ENCODE measurements around the gene PCNP.
"Not testable (repeated sequence)": the region's sequence is repeated elsewhere in the genome, so short reads cannot be mapped to it uniquely, and the experiment has no call there.

Gene PCNP

DNA sequence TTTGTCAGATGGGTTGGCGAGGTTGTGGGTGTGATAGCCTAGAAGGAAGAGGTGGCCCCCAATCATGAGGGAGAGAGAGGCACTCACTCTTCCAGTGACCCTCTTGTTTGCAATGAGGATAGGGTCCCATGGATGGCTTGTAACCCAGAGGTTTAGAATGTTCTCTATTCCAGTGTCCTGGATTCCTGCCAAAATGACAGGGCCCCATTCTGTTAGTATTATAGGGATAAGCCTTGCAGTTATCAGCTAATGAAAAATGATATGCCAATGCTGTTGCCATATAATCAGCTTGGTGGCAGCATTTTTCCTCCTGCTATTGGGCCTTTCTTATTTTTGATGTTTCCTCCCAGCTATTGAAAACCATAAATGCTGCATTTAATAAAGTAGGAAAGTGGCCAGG is 37.7 kb upstream of the PCNP start:
- ChIA-PET CTCF (no interaction called here), POLR2A (no interaction called here)
- no peaks in the 10 kb centered on the region for H3K36me3 ChIP-seq (ENCODE audit: control insufficient read depth in 2 of 2, insufficient read depth in 1 of 2, low read length in 2 of 2)
- H3K4me3 ChIP-seq (ENCODE audit: low read depth, low read length), result no peak overlapping the region
- TF ChIP-seq ZNF266 (tag by site-specific recombination; IDR thresholded peaks at IDR 0.05; ENCODE audit: low read depth), result no peak
- no peak for TF ChIP-seq ZNF138 (tag by site-specific recombination; IDR thresholded peaks at IDR 0.05; ENCODE audit: borderline replicate concordance)
- no peak for TF ChIP-seq ZNF155 (tag by site-specific recombination; IDR thresholded peaks at IDR 0.05)
- TF ChIP-seq TRIM28 (IDR thresholded peaks at IDR 0.05; ENCODE audit: borderline replicate concordance, low read length), result no peak
- no peak for TF ChIP-seq ZNF16 (tag by site-specific recombination; IDR thresholded peaks at IDR 0.05; ENCODE audit: low read depth)
- no peak for TF ChIP-seq PRDM1 (tag by site-specific recombination; IDR thresholded peaks at IDR 0.05)
- no peak for TF ChIP-seq ZNF184 (tag by site-specific recombination; IDR thresholded peaks at IDR 0.05)
- no peak for TF ChIP-seq GLIS1 (tag by site-specific recombination; IDR thresholded peaks at IDR 0.05)
- no peak for TF ChIP-seq SALL2 (tag by site-specific recombination; IDR thresholded peaks at IDR 0.05; ENCODE audit: borderline replicate concordance)
- no peak for TF ChIP-seq WT1 (tag by site-specific recombination; IDR thresholded peaks at IDR 0.05)
- no peak for TF ChIP-seq ZNF660 (tag by site-specific recombination; IDR thresholded peaks at IDR 0.05)
- TF ChIP-seq, protein P1, sequence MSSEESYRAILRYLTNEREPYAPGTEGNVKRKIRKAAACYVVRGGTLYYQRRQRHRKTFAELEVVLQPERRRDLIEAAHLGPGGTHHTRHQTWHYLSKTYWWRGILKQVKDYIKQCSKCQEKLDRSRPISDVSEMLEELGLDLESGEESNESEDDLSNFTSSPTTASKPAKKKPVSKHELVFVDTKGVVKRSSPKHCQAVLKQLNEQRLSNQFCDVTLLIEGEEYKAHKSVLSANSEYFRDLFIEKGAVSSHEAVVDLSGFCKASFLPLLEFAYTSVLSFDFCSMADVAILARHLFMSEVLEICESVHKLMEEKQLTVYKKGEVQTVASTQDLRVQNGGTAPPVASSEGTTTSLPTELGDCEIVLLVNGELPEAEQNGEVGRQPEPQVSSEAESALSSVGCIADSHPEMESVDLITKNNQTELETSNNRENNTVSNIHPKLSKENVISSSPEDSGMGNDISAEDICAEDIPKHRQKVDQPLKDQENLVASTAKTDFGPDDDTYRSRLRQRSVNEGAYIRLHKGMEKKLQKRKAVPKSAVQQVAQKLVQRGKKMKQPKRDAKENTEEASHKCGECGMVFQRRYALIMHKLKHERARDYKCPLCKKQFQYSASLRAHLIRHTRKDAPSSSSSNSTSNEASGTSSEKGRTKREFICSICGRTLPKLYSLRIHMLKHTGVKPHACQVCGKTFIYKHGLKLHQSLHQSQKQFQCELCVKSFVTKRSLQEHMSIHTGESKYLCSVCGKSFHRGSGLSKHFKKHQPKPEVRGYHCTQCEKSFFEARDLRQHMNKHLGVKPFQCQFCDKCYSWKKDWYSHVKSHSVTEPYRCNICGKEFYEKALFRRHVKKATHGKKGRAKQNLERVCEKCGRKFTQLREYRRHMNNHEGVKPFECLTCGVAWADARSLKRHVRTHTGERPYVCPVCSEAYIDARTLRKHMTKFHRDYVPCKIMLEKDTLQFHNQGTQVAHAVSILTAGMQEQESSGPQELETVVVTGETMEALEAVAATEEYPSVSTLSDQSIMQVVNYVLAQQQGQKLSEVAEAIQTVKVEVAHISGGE (tag by site-specific recombination; conservative IDR thresholded peaks at IDR 0.05; ENCODE audit: low read depth), result no peak
- no peak for TF ChIP-seq SP3 (tag by site-specific recombination; IDR thresholded peaks at IDR 0.05)
- no peak for TF ChIP-seq ZNF514 (tag by site-specific recombination; IDR thresholded peaks at IDR 0.05)
- TF ChIP-seq ZNF558 (tag by site-specific recombination; IDR thresholded peaks at IDR 0.05), result no peak
- H3K4me1 ChIP-seq (ENCODE audit: control insufficient read depth, insufficient read depth, low read length), result no peaks in the 10 kb centered on the region
- no peak overlapping the region for H3K27ac ChIP-seq (ENCODE audit: extremely low read depth, low read depth, low read length)
- H3K9me3 ChIP-seq (ENCODE audit: control insufficient read depth, insufficient read depth, low read depth, low read length), result no peaks in the 10 kb centered on the region

DNA sequence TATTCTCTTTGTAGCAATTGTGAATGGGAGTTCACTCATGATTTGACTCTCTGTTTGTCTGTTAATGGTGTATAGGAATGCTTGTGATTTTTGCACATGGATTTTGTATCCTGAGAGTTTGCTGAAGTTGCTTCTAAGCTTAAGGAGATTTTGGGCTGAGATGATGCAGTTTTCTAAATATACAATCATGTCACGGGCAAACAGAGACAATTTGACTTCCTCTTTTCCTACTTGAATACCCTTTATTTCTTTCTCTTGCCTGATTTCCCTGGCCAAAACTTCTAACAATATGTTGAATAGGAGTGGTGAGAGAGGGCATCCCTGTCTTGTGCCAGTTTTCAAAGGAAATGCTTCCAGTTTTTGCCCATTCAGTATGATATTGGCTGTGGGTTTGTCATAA is 37.0 kb upstream of the PCNP start:
- H3K4me3 ChIP-seq (ENCODE audit: low read depth, low read length); H3K36me3 ChIP-seq (ENCODE audit: control insufficient read depth in 2 of 2, insufficient read depth in 1 of 2, low read length in 2 of 2); H3K9me3 ChIP-seq (ENCODE audit: control insufficient read depth, insufficient read depth, low read depth, low read length); POLR2A ChIA-PET; H3K4me1 ChIP-seq (ENCODE audit: control insufficient read depth, insufficient read depth, low read length); CTCF ChIA-PET; H3K27ac ChIP-seq (ENCODE audit: extremely low read depth, low read depth, low read length): not testable (repeated sequence)

DNA sequence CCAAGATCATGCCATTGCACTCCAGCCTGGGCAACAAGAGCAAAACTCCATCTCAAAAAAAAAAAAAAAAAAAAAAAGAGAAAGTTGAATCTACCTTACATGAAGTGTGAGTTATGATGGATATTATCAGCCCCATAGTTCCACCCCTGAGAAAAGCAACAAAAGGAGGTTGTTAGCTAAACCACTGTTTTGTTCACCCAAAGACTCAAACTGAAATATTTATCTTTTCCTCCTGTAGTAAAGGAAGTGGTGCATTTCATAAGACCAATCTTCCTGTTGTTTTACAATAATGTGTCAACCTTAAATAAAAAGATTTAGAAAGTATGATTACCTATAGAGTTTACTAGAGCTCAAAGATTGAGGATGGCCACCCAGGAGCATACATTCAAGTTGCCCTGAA is 31.0 kb upstream of the PCNP start:
- H3K4me1 ChIP-seq (ENCODE audit: control insufficient read depth, insufficient read depth, low read length), result no peaks in the 10 kb centered on the region
- no peaks in the 10 kb centered on the region for H3K36me3 ChIP-seq (ENCODE audit: control insufficient read depth in 2 of 2, insufficient read depth in 1 of 2, low read length in 2 of 2)
- TF ChIP-seq ZBTB17 (tag by site-specific recombination; IDR thresholded peaks at IDR 0.05) (no peak), ZNF624 (tag by site-specific recombination; IDR thresholded peaks at IDR 0.05) (no peak), GLIS1 (tag by site-specific recombination; IDR thresholded peaks at IDR 0.05) (no peak), ZNF175 (tag by site-specific recombination; IDR thresholded peaks at IDR 0.05) (no peak), ZNF555 (tag by site-specific recombination; conservative IDR thresholded peaks at IDR 0.05) (no peak), IKZF3 (tag by site-specific recombination; IDR thresholded peaks at IDR 0.05) (no peak), YY1 (tag by site-specific recombination; IDR thresholded peaks at IDR 0.05) (no peak), ZBTB8A (tag by site-specific recombination; IDR thresholded peaks at IDR 0.05) (no peak), PRDM1 (tag by site-specific recombination; IDR thresholded peaks at IDR 0.05) (no peak), SETDB1 (IDR thresholded peaks at IDR 0.05; ENCODE audit: insufficient read length, low read length) (no peak), ZNF146 (tag by site-specific recombination; IDR thresholded peaks at IDR 0.05) (no peak), ZIC2 (tag by site-specific recombination; IDR thresholded peaks at IDR 0.05) (no peak), ZNF366 (tag by site-specific recombination; conservative IDR thresholded peaks at IDR 0.05) (no peak), ZNF514 (tag by site-specific recombination; IDR thresholded peaks at IDR 0.05) (no peak)
- TF ChIP-seq, protein P2, sequence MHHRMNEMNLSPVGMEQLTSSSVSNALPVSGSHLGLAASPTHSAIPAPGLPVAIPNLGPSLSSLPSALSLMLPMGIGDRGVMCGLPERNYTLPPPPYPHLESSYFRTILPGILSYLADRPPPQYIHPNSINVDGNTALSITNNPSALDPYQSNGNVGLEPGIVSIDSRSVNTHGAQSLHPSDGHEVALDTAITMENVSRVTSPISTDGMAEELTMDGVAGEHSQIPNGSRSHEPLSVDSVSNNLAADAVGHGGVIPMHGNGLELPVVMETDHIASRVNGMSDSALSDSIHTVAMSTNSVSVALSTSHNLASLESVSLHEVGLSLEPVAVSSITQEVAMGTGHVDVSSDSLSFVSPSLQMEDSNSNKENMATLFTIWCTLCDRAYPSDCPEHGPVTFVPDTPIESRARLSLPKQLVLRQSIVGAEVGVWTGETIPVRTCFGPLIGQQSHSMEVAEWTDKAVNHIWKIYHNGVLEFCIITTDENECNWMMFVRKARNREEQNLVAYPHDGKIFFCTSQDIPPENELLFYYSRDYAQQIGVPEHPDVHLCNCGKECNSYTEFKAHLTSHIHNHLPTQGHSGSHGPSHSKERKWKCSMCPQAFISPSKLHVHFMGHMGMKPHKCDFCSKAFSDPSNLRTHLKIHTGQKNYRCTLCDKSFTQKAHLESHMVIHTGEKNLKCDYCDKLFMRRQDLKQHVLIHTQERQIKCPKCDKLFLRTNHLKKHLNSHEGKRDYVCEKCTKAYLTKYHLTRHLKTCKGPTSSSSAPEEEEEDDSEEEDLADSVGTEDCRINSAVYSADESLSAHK (tag by site-specific recombination; IDR thresholded peaks at IDR 0.05), result no peak
- no peak overlapping the region for H3K4me3 ChIP-seq (ENCODE audit: low read depth, low read length)
- H3K27ac ChIP-seq (ENCODE audit: extremely low read depth, low read depth, low read length), result no peak overlapping the region
- ChIA-PET POLR2A (no interaction called here), CTCF (no interaction called here)
- no peaks in the 10 kb centered on the region for H3K9me3 ChIP-seq (ENCODE audit: control insufficient read depth, insufficient read depth, low read depth, low read length)
